Measurements from ENCODE around the gene ITGA2. TPM values are rescaled to one million over a fixed set of nuclear protein-coding genes. Genes with fewer than 3 reads are reported as not detected.

ITGA2 gene
- total and polyA plus RNA-seq, 2 of the 8 experiments (the other 6 are each of a cell fraction or from before 2014, with no cell fraction given), result 1.4 to 7.7 TPM

- TF ChIP-seq TCF12 (IDR thresholded peaks at IDR 0.05; ENCODE audit: low read depth, low read length), result no peak
- no peak for TF ChIP-seq CEBPB (IDR thresholded peaks at IDR 0.05; ENCODE audit: low read depth, low read length)
- TF ChIP-seq CHD2 (IDR thresholded peaks at IDR 0.05; ENCODE audit: low read length), result no peak
These were observed 48.1 kb downstream of the ITGA2 start (continued) for GRCh38 chr5:53037141-53037859.

Measured in H1 (cell line).